Testis (tissue), 3 donors: ENCODE results near the gene CPM. TPM values are rescaled to one million over a fixed set of nuclear protein-coding genes. Genes with fewer than 3 reads are reported as not detected.

Experiments
- DNase-seq: peaks from one replicate; pipeline ENCODE4 v3.0.0-alpha.2; 2019
- H3K27ac ChIP-seq, 2 donors: fragments of 200-600 bp; sonication (generic); one replicate each; pipeline ENCODE4 v1.5.1; 2019
- H3K27me3 ChIP-seq: fragments of 200-600 bp; sonication (generic); one replicate; pipeline ENCODE4 v1.5.1; 2019
- H3K36me3 ChIP-seq: fragments of 200-600 bp; sonication (generic); one replicate; pipeline ENCODE4 v1.5.1; 2017; ENCODE audit warnings: low read depth; ENCODE audit errors: missing control alignments
- H3K4me1 ChIP-seq: fragments of 200-600 bp; sonication (generic); one replicate; pipeline ENCODE4 v1.5.1; 2019
- H3K4me3 ChIP-seq, 2 donors: fragments of 200-600 bp; sonication (generic); one replicate each; pipeline ENCODE4 v1.5.1; 2017 to 2019
- H3K9me3 ChIP-seq: fragments of 200-600 bp; sonication (generic); one replicate; pipeline ENCODE4 v1.5.1; 2017
- CTCF ChIP-seq, 3 experiments: fragments of 450-650 bp in 2 of 3; fragments of 200-600 bp in 1 of 3; sonication (generic) in 1 of 3; IDR thresholded peaks; one replicate each; pipeline ENCODE4 v1.5.1; 2016 to 2019; ENCODE audit warnings: antibody characterized with exemption in 3 of 3, mild to moderate bottlenecking in 2 of 3, moderate library complexity in 1 of 3
- POLR2A ChIP-seq: fragments of 450-650 bp; IDR thresholded peaks from one replicate; pipeline ENCODE4 v1.6.1; 2017; ENCODE audit warnings: antibody characterized with exemption, mild to moderate bottlenecking, moderate library complexity
- WGBS, 2 donors: methylation state at CpG; one replicate each; pipeline ENCODE4 v1.1.5; 2018; 5-methylcytosine and 5-hydroxymethylcytosine counted together
- intact Hi-C: fragments of 100-400 bp; cut with DNase I; formaldehyde crosslinking; loops from one replicate; pipeline ENCODE4 v1.15.1; 2023; ENCODE audit warnings: low total_unique reads
- polyA plus RNA-seq: library from polyadenylated mRNA; stranded (reverse); fragments of 350-450 nt; fragmentation: Illumina TruSeq; extraction: RNeasy Lipid Tissue Mini Kit (QIAGEN cat#74804); gene quantifications from one replicate; pipeline ENCODE4 v1.2.3, GENCODE V29; 2014; ENCODE audit warnings: low read depth, low replicate concordance; ENCODE audit not compliant: insufficient read depth
- total RNA-seq, 2 donors: library from RNA; depleted of rRNA; stranded (reverse); fragments of >200 nt; gene quantifications; one replicate each; pipeline ENCODE4 v1.2.3, GENCODE V29; 2016

The CPM gene
- total and polyA plus RNA-seq, 3 donors from 2014 or later: 9.3 to 38.0 (median 22.5) TPM

GRCh38 chr12:68900241-68900640 is 32.7 kb downstream of the CPM start:
- H3K9me3 ChIP-seq: no peaks in the 10 kb centered on the region
- DNase-seq: no peak
- peaks cover 11% of the 10 kb centered on the region for H3K4me1 ChIP-seq
- TF ChIP-seq POLR2A: no peak
- TF ChIP-seq CTCF (IDR thresholded peaks at IDR 0.05): no peak
- no peak overlapping the region for H3K4me3 ChIP-seq
- H3K36me3 ChIP-seq: no peaks in the 10 kb centered on the region
- no peaks in the 10 kb centered on the region for H3K27me3 ChIP-seq
- H3K27ac ChIP-seq: no peak overlapping the region
- WGBS, 2 donors: 50 to 72% methylated on average over 2 of the region's 2 CpGs
- intact Hi-C loops: no loop called here

- Histone ChIP-seq H3K27me3 (no peaks in the 10 kb centered on the region), H3K27ac (peak overlapping the region; percentile 51 to 79), H3K9me3 (no peaks in the 10 kb centered on the region), H3K4me1 (peaks cover 11% of the 10 kb centered on the region), H3K4me3 (no peak overlapping the region), H3K36me3 (no peaks in the 10 kb centered on the region)
- DNase-seq: peak; percentile 88
- TF ChIP-seq POLR2A: no peak
- TF ChIP-seq CTCF (IDR thresholded peaks at IDR 0.05): peak in 2 of 3 experiments; percentile 38 to 51
- 43 to 52% methylated on average over 4 of the region's 4 CpGs for WGBS, 2 donors
- intact Hi-C loops: no loop called here
Observed at GRCh38 chr12:68899251-68899771, 33.7 kb downstream of the CPM start.

DNA sequence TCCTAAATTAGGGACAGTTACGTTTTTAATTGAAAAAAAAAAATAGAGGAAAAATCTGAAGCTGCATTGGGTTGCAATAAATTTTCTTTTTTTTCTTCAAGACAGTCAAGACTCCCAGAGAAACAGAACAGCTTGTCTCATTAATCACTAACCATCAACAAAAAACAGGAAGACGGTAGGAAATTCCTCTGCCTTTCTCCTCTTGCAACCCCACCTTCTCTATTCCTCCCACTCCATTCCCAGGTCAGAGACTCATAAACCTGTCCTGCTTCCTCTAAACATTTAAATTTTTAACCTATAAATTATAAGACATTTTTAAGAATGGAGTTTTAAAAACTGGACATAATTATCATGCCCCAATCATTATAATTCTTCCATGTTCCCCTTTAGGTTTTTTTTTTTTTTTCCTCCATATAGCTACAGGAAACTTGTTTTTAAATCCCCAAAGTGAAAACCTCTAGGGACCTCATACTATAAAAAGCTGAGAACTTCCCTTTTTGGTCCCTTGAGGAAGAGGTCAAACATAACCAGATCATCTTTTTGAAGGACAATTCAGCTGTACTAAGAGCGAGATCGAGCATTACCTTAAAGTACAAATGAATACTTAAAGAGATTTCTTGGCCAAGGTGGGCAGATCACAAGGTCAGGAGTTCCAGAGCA is 36.0 kb downstream of the CPM start:
- intact Hi-C loops: no loop called here
- DNase-seq: no peak
- Histone ChIP-seq H3K4me3 (no peak overlapping the region), H3K27ac (no peak overlapping the region), H3K27me3 (no peaks in the 10 kb centered on the region), H3K4me1 (peaks cover 11% of the 10 kb centered on the region), H3K9me3 (no peaks in the 10 kb centered on the region), H3K36me3 (no peaks in the 10 kb centered on the region)
- 61 to 63% methylated on average over 4 of the region's 4 CpGs for WGBS, 2 donors
- TF ChIP-seq POLR2A (no peak), CTCF (IDR thresholded peaks at IDR 0.05) (no peak)

DNA sequence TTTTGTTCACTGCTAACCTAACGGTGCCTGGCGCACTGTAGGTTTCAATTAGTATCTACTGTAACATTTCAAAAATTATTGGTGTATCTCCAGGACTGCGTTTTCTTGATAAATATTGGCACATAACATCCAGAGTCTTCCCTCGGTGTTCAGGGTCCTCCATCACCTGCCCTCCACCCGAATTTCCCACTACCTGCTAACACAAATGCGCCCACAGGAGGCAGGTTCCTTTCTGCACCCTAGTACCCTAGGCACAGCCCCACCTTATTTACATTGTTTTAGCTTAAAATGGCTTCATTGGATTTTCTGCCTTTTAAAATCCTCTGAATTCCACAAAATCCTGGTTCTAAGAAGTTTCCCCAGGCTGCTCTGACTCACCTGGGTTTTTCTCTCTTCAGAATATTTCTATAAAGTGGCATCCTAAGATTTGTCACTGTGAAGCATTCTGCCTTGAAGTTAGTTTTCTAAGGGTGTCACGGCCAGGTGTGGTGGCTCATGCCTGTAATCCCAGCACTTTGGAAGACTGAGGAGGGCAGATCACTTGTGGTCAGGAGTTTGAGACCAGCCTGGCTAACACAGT is 38.6 kb downstream of the CPM start:
- whole genome bisulfite sequencing, 2 donors: 95% methylated on average over 7 of the region's 7 CpGs
- Histone ChIP-seq H3K9me3 (no peaks in the 10 kb centered on the region), H3K4me1 (peaks cover 16% of the 10 kb centered on the region), H3K4me3 (no peak overlapping the region), H3K27me3 (no peaks in the 10 kb centered on the region), H3K36me3 (no peaks in the 10 kb centered on the region), H3K27ac (no peak overlapping the region)
- TF ChIP-seq CTCF (IDR thresholded peaks at IDR 0.05) (no peak), POLR2A (no peak)
- intact Hi-C loops: no loop called here
- DNase-seq: no peak

DNA sequence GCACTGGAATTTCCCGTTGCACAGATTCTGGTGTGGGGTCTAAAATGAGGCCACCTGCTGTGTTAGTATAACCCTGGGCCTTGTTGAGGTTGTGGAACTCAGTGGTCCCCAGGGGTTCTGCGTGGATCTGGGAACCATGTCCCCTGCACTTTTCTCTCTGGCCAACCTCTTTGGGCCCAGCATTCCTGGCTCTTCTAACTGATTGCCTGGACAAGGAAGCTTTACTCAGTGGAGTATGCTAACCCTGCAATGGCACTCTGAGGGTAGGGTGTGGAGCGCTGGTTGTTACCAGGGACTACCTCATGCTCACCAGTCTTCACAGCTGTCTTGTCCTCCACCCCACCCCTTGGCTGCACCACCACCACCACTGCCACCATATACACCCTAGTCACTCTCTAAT is 39.2 kb downstream of the CPM start:
- WGBS, 2 donors: 75 to 82% methylated on average over 3 of the region's 3 CpGs
- no peak for DNase-seq
- Histone ChIP-seq H3K4me3 (no peak overlapping the region), H3K9me3 (no peaks in the 10 kb centered on the region), H3K36me3 (no peaks in the 10 kb centered on the region), H3K27me3 (no peaks in the 10 kb centered on the region), H3K27ac (no peak overlapping the region), H3K4me1 (peaks cover 11% of the 10 kb centered on the region)
- TF ChIP-seq CTCF (IDR thresholded peaks at IDR 0.05) (no peak), POLR2A (no peak)
- intact Hi-C loops: no loop called here
